Ishikawa (cell line): ENCODE results near the gene YDJC.

Source experiments
- EP300 ChIP-seq: IDR thresholded peaks from 2 replicates; pipeline ENCODE4 v1.6.1; 2012; ENCODE audit warnings: borderline replicate concordance
- REST ChIP-seq: IDR thresholded peaks from 2 replicates; pipeline ENCODE4 v1.6.1; 2012; ENCODE audit warnings: low read depth, mild to moderate bottlenecking

GRCh38 chr22:21591695-21592094 is 38.1 kb downstream of the YDJC start:
- TF ChIP-seq EP300 (no peak), REST (no peak)
